Upper lobe of left lung (tissue), 4 donors: ENCODE data around the gene RAF1.

ENCODE experiments used
- CTCF ChIP-seq, 6 experiments: fragments of 450-650 bp in 4 of 6; fragments of 200-600 bp in 2 of 6; sonication (generic) in 2 of 6; IDR thresholded peaks; one replicate each; pipeline ENCODE4 v1.5.1; 2016 to 2019; ENCODE audit warnings: antibody characterized with exemption in 6 of 6
- EP300 ChIP-seq, 4 donors: sonication (generic); formaldehyde crosslinking; IDR thresholded peaks; one replicate each; pipeline ENCODE4 v1.5.1; 2017; ENCODE audit warnings: antibody characterized with exemption in 4 of 4, control low read depth in 2 of 4
- POLR2AphosphoS5 ChIP-seq, 2 donors: sonication (generic); formaldehyde crosslinking; IDR thresholded peaks; one replicate each; pipeline ENCODE4 v1.5.1; 2017; ENCODE audit warnings: antibody characterized with exemption in 2 of 2

GRCh38 chr3:12644331-12644937 is 19.5 kb downstream of the RAF1 start:
- TF ChIP-seq CTCF (IDR thresholded peaks at IDR 0.05) (no peak), POLR2AphosphoS5 (IDR thresholded peaks at IDR 0.05) (no peak), EP300 (IDR thresholded peaks at IDR 0.05) (no peak)
